Sigmoid colon (tissue), 7 donors: ENCODE results near the gene STK38. TPM values are rescaled to one million over a fixed set of nuclear protein-coding genes. Genes with fewer than 3 reads are reported as not detected.

Source experiments
- DNase-seq: peaks from one replicate; pipeline ENCODE4 v3.0.0-alpha.2; 2019
- H3K27ac ChIP-seq, 4 donors: fragments of 200-600 bp; sonication (generic); one replicate each; pipeline ENCODE4 v1.5.1; 2016 to 2019; ENCODE audit warnings: mild to moderate bottlenecking in 1 of 4
- H3K27me3 ChIP-seq, 3 donors: fragments of 200-600 bp; sonication (generic); one replicate each; pipeline ENCODE4 v1.5.1; 2019; ENCODE audit warnings: mild to moderate bottlenecking in 1 of 3
- H3K36me3 ChIP-seq, 4 donors: fragments of 200-600 bp; sonication (generic); one replicate each; pipeline ENCODE4 v1.5.1; 2016 to 2019
- H3K4me1 ChIP-seq, 4 donors: fragments of 200-600 bp; sonication (generic); one replicate each; pipeline ENCODE4 v1.5.1; 2017 to 2019
- H3K4me3 ChIP-seq, 4 donors: fragments of 200-600 bp; sonication (generic); one replicate each; pipeline ENCODE4 v1.5.1; 2017 to 2019; ENCODE audit warnings: mild to moderate bottlenecking in 2 of 4, moderate library complexity in 1 of 4
- H3K9me3 ChIP-seq, 4 donors: fragments of 200-600 bp in 3 of 4; sonication (generic) in 3 of 4; one replicate each; pipeline versions ENCODE4 v1.5.1 to v1.6.1; 2013 to 2019
- CTCF ChIP-seq, 4 experiments: fragments of 450-650 bp in 3 of 4; fragments of 200-600 bp in 1 of 4; IDR thresholded peaks; one replicate each; pipeline ENCODE4 v1.5.1; 2016 to 2019; ENCODE audit warnings: antibody characterized with exemption in 4 of 4, mild to moderate bottlenecking in 3 of 4, moderate library complexity in 2 of 4
- EP300 ChIP-seq, 4 donors: sonication (generic); formaldehyde crosslinking; IDR thresholded peaks; one replicate each; pipeline ENCODE4 v1.6.1; 2017; ENCODE audit warnings: antibody characterized with exemption in 4 of 4
- POLR2A ChIP-seq, 2 donors: fragments of 450-650 bp; IDR thresholded peaks; one replicate each; pipeline ENCODE4 v1.6.1; 2016; ENCODE audit warnings: antibody characterized with exemption in 2 of 2, mild to moderate bottlenecking in 2 of 2, moderate library complexity in 2 of 2
- POLR2AphosphoS5 ChIP-seq, 4 donors: sonication (generic); formaldehyde crosslinking; IDR thresholded peaks; one replicate each; pipeline ENCODE4 v1.6.1; 2017; ENCODE audit warnings: antibody characterized with exemption in 4 of 4
- WGBS, 2 donors: extraction: QIAGEN DNeasy Blood & Tissue Kit; methylation state at CpG; one replicate each; pipeline ENCODE4 v1.1.7; 2013; 5-methylcytosine and 5-hydroxymethylcytosine counted together
- intact Hi-C: fragments of 100-400 bp; cut with DNase I; formaldehyde crosslinking; loops from one replicate; pipeline ENCODE4 v1.15.1; 2023
- polyA plus RNA-seq, 3 donors: library from polyadenylated mRNA; stranded (reverse); fragments of 200-250 nt; gene quantifications; one replicate each; pipeline ENCODE4 v1.2.3, GENCODE V29; 2013
- total RNA-seq, 4 donors: library from RNA; depleted of rRNA; stranded (reverse); fragments of >200 nt; gene quantifications; one replicate each; pipeline ENCODE4 v1.1.0, GENCODE V29; 2016
- donor health status: healthy with polysubstance abuse.
- donor health status: Bipolar disorder and iron deficiency.
- donor health status: healthy.

STK38 gene
- total and polyA plus RNA-seq, 7 donors: 25.8 to 47.8 (median 36.0) TPM

- H3K4me1 ChIP-seq: no peaks in the 10 kb centered on the region
- no peak for DNase-seq
- no peak overlapping the region for H3K27ac ChIP-seq
- 59 to 88% methylated on average over 8 of the region's 8 CpGs for WGBS, 2 donors
- no peaks in the 10 kb centered on the region for H3K27me3 ChIP-seq
- H3K9me3 ChIP-seq: no peaks in the 10 kb centered on the region
- no peak overlapping the region for H3K4me3 ChIP-seq
- TF ChIP-seq POLR2A (IDR thresholded peaks at IDR 0.05): no peak
- intact Hi-C loops: no loop called here
- H3K36me3 ChIP-seq: no peaks in the 10 kb centered on the region
Observed at GRCh38 chr6:36566418-36566905, 19.2 kb upstream of the STK38 start.

DNA sequence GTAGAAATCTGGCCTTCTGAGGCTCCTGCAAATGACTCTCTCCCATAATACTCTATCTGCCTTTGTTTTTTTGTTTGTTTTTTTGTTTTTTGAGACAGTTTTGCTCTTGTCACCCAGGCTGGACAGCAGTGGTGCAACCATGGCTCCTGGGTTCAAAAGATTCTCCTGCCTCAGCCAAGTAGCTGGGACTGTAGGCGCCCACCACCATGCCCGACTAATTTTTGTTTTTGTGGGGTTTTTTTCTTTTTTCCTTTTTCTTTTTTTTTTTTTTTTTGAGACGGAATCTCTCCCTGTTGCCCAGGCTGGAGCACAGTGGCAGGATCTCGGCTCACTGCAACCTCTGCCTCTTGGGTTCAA, 16.6 kb upstream of the STK38 start:
- no peak for DNase-seq
- 93 to 96% methylated on average over 4 of the region's 4 CpGs for WGBS, 2 donors
- Histone ChIP-seq H3K27me3 (no peaks in the 10 kb centered on the region), H3K9me3 (no peaks in the 10 kb centered on the region), H3K4me1 (no peaks in the 10 kb centered on the region), H3K36me3 (no peaks in the 10 kb centered on the region), H3K4me3 (no peak overlapping the region), H3K27ac (no peak overlapping the region)
- intact Hi-C loops: no loop called here
- TF ChIP-seq EP300 (IDR thresholded peaks at IDR 0.05): no peak
- no peak for TF ChIP-seq POLR2A (IDR thresholded peaks at IDR 0.05)
- no peak for TF ChIP-seq CTCF (IDR thresholded peaks at IDR 0.05)
- no peak for TF ChIP-seq POLR2AphosphoS5 (IDR thresholded peaks at IDR 0.05)

- WGBS, 2 donors: 60 to 72% methylated on average over 3 of the region's 3 CpGs
Observed at GRCh38 chr6:36563237-36563927, 16.1 kb upstream of the STK38 start.

GRCh38 chr6:36560822-36561221, 13.5 kb upstream of the STK38 start:
- Histone ChIP-seq H3K27ac (no peak overlapping the region), H3K4me1 (no peaks in the 10 kb centered on the region), H3K27me3 (no peaks in the 10 kb centered on the region), H3K4me3 (no peak overlapping the region), H3K9me3 (no peaks in the 10 kb centered on the region), H3K36me3 (no peaks in the 10 kb centered on the region)
- TF ChIP-seq EP300 (IDR thresholded peaks at IDR 0.05) (no peak), POLR2AphosphoS5 (IDR thresholded peaks at IDR 0.05) (no peak), POLR2A (IDR thresholded peaks at IDR 0.05) (no peak), CTCF (IDR thresholded peaks at IDR 0.05) (no peak)
- intact Hi-C loops: no loop called here
- no peak for DNase-seq
- 95 to 97% methylated on average over 4 of the region's 4 CpGs for WGBS, 2 donors

More at GRCh38 chr6:36563237-36563927, 16.1 kb upstream of the STK38 start:
- Histone ChIP-seq H3K36me3 (no peaks in the 10 kb centered on the region), H3K27me3 (no peaks in the 10 kb centered on the region), H3K4me3 (no peak overlapping the region), H3K9me3 (no peaks in the 10 kb centered on the region), H3K27ac (no peak overlapping the region), H3K4me1 (no peaks in the 10 kb centered on the region)
- no peak for TF ChIP-seq CTCF (IDR thresholded peaks at IDR 0.05)
- no peak for TF ChIP-seq POLR2AphosphoS5 (IDR thresholded peaks at IDR 0.05)
- TF ChIP-seq EP300 (IDR thresholded peaks at IDR 0.05): no peak
- no peak for TF ChIP-seq POLR2A (IDR thresholded peaks at IDR 0.05)
- DNase-seq: no peak
- intact Hi-C loops: no loop called here

- no peaks in the 10 kb centered on the region for H3K9me3 ChIP-seq
- H3K4me1 ChIP-seq: peaks cover 0 to 7% (median 5%) of the 10 kb centered on the region in 4 donors
- H3K27me3 ChIP-seq: no peaks in the 10 kb centered on the region
- no peaks in the 10 kb centered on the region for H3K36me3 ChIP-seq
- no peak overlapping the region for H3K4me3 ChIP-seq
- WGBS, 2 donors: 80 to 90% methylated on average over 7 of the region's 7 CpGs
- intact Hi-C loops: no loop called here
- no peak overlapping the region for H3K27ac ChIP-seq
- TF ChIP-seq EP300 (IDR thresholded peaks at IDR 0.05) (no peak), POLR2A (IDR thresholded peaks at IDR 0.05) (no peak), POLR2AphosphoS5 (IDR thresholded peaks at IDR 0.05) (no peak), CTCF (IDR thresholded peaks at IDR 0.05) (no peak)
- DNase-seq: no peak
Observed at GRCh38 chr6:36559011-36559793, 11.9 kb upstream of the STK38 start.
